ENCODE results near the gene HPS3.
"Not testable (repeated sequence)": the region's sequence is repeated elsewhere in the genome, so short reads cannot be mapped to it uniquely, and the experiment has no call there.

HPS3 gene

DNA sequence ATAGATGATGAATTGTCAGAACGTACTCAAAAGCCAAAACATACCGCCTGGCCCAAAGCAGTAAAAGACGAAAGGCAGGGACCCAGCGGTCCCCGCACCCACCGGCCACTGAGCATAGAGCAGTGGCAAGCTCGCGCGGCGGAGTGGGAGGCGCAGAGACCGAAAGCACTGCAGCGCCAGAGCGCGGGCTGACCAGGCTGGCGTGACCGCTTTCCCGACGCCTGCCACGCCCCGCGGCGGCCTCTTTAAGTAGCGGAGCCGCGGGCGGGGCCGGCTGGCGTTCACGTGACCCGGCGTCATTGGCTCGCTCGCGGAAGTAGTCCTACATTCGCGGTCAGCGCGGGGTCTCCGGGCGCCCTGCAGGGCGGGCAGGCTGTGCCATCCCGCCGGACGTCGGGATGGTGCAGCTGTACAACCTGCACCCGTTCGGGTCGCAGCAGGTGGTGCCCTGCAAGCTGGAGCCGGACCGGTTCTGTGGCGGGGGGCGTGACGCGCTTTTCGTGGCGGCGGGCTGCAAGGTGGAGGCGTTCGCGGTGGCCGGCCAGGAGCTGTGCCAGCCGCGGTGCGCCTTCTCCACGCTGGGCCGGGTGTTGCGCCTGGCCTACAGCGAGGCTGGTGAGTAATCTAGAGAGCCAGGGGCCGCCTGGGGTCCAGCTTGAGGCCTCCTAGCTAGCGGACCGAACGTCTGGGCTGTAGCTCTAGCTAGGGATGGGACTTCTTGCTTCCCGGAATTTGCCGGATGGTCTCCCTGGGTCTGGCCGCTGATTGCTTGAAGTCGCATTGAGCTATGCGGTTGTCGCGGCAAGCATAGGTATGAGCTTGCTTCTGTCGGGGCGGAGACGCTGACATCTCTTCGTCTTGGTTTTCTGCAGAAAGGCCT is at the start of gene HPS3:
Gene HPS3, plus strand, starts transcription at position 313 of the 880 bp plus-strand sequence. Its CDS starts 86 bp downstream, at position 399.
- Histone ChIP-seq H3K9me3 (ENCODE audit: low read length) (peaks cover 2% of the 10 kb centered on the region), H3K4me3 (ENCODE audit: low read length) (peak within 1 kb of the TSS; percentile 72), H3K4me1 (ENCODE audit: insufficient read depth, low read length) (peaks cover 22% of the 10 kb centered on the region), H2AFZ (ENCODE audit: low read depth, low read length) (peak within 1 kb of the TSS; percentile 92), H3K36me3 (ENCODE audit: insufficient read depth, low read length) (no peaks in the 10 kb centered on the region), H3K27me3 (ENCODE audit: insufficient read depth, low read length) (no peaks in the 10 kb centered on the region)

DNA sequence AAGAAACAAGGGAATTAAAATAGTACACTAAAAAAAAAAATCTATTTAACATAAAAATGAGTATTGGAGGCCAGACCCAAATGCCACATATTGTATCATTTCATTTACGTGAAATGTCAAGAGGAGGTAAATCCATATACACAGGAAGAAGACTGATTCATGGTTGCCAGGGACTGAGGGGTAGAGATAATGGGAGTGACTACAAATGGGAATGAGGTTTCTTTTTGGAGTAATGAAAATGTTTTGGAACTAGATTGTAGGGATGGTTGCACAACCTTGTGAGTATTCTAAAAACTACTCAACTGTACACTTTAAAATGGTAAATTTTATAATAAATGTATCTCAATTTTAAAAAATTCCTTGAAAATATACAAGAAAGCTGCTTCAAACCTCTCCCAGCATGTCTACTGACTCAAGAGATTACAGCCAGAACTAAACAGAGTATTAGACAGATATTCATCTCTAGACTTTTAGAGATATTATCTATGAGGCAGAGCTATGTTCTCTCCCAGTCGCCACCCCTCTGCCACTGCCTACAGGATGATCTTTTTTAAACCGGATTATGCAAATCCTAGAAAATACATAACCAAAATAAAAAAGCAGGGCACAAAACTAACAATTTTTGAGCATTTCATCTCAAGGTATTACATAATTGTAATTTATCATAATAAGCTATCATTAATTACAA is 49.3 kb upstream of the HPS3 start:
- H2AFZ ChIP-seq (ENCODE audit: low read depth, low read length): no peak overlapping the region
- H3K9me3 ChIP-seq (ENCODE audit: low read length): peaks cover 5% of the 10 kb centered on the region
- H3K4me1 ChIP-seq (ENCODE audit: insufficient read depth, low read length): peaks cover 9% of the 10 kb centered on the region
- H3K36me3 ChIP-seq (ENCODE audit: insufficient read depth, low read length): peaks cover 55% of the 10 kb centered on the region
- H3K27me3 ChIP-seq (ENCODE audit: insufficient read depth, low read length): no peaks in the 10 kb centered on the region
- H3K4me3 ChIP-seq (ENCODE audit: low read length): no peak overlapping the region

GRCh38 chr3:149080699-149081091 is 48.7 kb upstream of the HPS3 start:
- Histone ChIP-seq H2AFZ (ENCODE audit: low read depth, low read length) (no peak overlapping the region), H3K4me3 (ENCODE audit: low read length) (no peak overlapping the region)

GRCh38 chr3:149081772-149082171 is 47.7 kb upstream of the HPS3 start:
- Histone ChIP-seq H3K36me3 (ENCODE audit: insufficient read depth, low read length) (peaks cover 48% of the 10 kb centered on the region), H3K4me1 (ENCODE audit: insufficient read depth, low read length) (peaks cover 9% of the 10 kb centered on the region), H3K27me3 (ENCODE audit: insufficient read depth, low read length) (no peaks in the 10 kb centered on the region), H3K9me3 (ENCODE audit: low read length) (peaks cover 5% of the 10 kb centered on the region), H3K4me3 (ENCODE audit: low read length) (no peak overlapping the region), H2AFZ (ENCODE audit: low read depth, low read length) (no peak overlapping the region)

More at GRCh38 chr3:149080699-149081091, 48.7 kb upstream of the HPS3 start:
- Histone ChIP-seq H3K27me3 (ENCODE audit: insufficient read depth, low read length) (no peaks in the 10 kb centered on the region), H3K4me1 (ENCODE audit: insufficient read depth, low read length) (peaks cover 9% of the 10 kb centered on the region), H3K9me3 (ENCODE audit: low read length) (peaks cover 5% of the 10 kb centered on the region), H3K36me3 (ENCODE audit: insufficient read depth, low read length) (peaks cover 49% of the 10 kb centered on the region)

GRCh38 chr3:149085828-149086231 is 43.6 kb upstream of the HPS3 start:
- Histone ChIP-seq H3K4me3 (ENCODE audit: low read length) (peak overlapping the region; percentile 81), H3K9me3 (ENCODE audit: low read length) (no peaks in the 10 kb centered on the region), H3K27me3 (ENCODE audit: insufficient read depth, low read length) (no peaks in the 10 kb centered on the region), H2AFZ (ENCODE audit: low read depth, low read length) (peak overlapping the region; percentile 83), H3K36me3 (ENCODE audit: insufficient read depth, low read length) (peaks cover 30% of the 10 kb centered on the region), H3K4me1 (ENCODE audit: insufficient read depth, low read length) (peaks cover 9% of the 10 kb centered on the region)

- Histone ChIP-seq H3K9me3 (ENCODE audit: low read length) (no peaks in the 10 kb centered on the region), H3K36me3 (ENCODE audit: insufficient read depth, low read length) (peaks cover 25% of the 10 kb centered on the region), H2AFZ (ENCODE audit: low read depth, low read length) (peak within 1 kb of the TSS; percentile 83), H3K27me3 (ENCODE audit: insufficient read depth, low read length) (no peaks in the 10 kb centered on the region), H3K4me1 (ENCODE audit: insufficient read depth, low read length) (peaks cover 9% of the 10 kb centered on the region), H3K4me3 (ENCODE audit: low read length) (peak within 1 kb of the TSS; percentile 81)
Observed at GRCh38 chr3:149086232-149086988, 43.0 kb upstream of the HPS3 start, which contains the start of gene HLTF. Gene HLTF, minus strand, starts transcription at chr3:149086533. Its CDS starts 197 bp downstream, at chr3:149086336.

DNA sequence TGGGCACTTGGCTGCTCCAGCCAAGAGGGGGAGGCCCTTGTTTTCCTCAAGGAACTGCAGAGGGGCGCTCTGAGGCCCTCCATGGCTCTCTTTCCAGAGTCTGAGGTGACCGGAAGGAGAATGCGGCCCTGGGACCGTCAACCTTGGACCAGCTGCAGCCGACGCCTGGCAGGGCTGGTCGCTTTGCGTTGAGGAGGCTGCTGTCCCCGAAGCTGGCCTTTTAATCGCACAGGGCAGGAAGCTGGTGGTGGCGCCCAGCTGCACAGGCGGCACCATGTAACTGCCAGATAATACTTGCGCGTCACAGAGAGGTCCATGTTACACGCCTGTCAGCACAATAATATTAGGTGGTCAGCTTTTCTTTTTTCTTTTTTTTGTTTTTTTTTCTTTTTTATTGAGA is 42.2 kb upstream of the HPS3 start:
- Histone ChIP-seq H3K27me3 (ENCODE audit: insufficient read depth, low read length) (no peaks in the 10 kb centered on the region), H3K36me3 (ENCODE audit: insufficient read depth, low read length) (peaks cover 20% of the 10 kb centered on the region), H2AFZ (ENCODE audit: low read depth, low read length) (no peak overlapping the region), H3K4me3 (ENCODE audit: low read length) (no peak overlapping the region), H3K9me3 (ENCODE audit: low read length) (no peaks in the 10 kb centered on the region), H3K4me1 (ENCODE audit: insufficient read depth, low read length) (peaks cover 9% of the 10 kb centered on the region)

- Histone ChIP-seq H3K36me3 (ENCODE audit: insufficient read depth, low read length) (peaks cover 3% of the 10 kb centered on the region), H3K27me3 (ENCODE audit: insufficient read depth, low read length) (no peaks in the 10 kb centered on the region), H3K9me3 (ENCODE audit: low read length) (no peaks in the 10 kb centered on the region), H3K4me3 (ENCODE audit: low read length) (no peak overlapping the region), H2AFZ (ENCODE audit: low read depth, low read length) (no peak overlapping the region), H3K4me1 (ENCODE audit: insufficient read depth, low read length) (peaks cover 8% of the 10 kb centered on the region)
Observed at GRCh38 chr3:149089395-149089794, 40.0 kb upstream of the HPS3 start.

DNA sequence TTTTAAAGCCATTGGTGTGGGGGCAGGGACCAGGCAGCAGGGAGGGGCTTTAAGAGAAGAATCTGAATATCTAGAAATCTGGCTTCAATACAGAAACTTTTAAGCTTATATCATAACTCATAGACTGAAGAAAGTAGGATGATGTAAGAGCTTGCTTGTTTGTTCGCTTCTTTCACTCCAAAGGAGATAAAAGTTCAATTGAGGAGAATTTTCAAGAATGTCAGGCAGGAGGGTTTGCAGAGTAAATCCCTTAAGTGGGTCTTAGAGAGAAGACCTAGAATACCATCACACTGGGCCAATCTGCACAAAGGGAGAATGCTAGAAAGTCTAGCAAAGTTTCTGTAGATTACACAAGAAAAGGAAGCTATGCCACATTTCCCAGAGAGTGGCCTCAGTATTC is 39.0 kb upstream of the HPS3 start:
- Histone ChIP-seq H3K9me3 (ENCODE audit: low read length) (no peaks in the 10 kb centered on the region), H3K36me3 (ENCODE audit: insufficient read depth, low read length) (no peaks in the 10 kb centered on the region)

GRCh38 chr3:149090907-149091306 is 38.5 kb upstream of the HPS3 start:
- no peak overlapping the region for H3K4me3 ChIP-seq (ENCODE audit: low read length)
- no peak overlapping the region for H2AFZ ChIP-seq (ENCODE audit: low read depth, low read length)
- no peaks in the 10 kb centered on the region for H3K27me3 ChIP-seq (ENCODE audit: insufficient read depth, low read length)
- H3K4me1 ChIP-seq (ENCODE audit: insufficient read depth, low read length): no peaks in the 10 kb centered on the region
- no peaks in the 10 kb centered on the region for H3K36me3 ChIP-seq (ENCODE audit: insufficient read depth, low read length)
- H3K9me3 ChIP-seq (ENCODE audit: low read length): no peaks in the 10 kb centered on the region

More for the DNA sequence above, 39.0 kb upstream of the HPS3 start:
- no peak overlapping the region for H2AFZ ChIP-seq (ENCODE audit: low read depth, low read length)
- no peaks in the 10 kb centered on the region for H3K4me1 ChIP-seq (ENCODE audit: insufficient read depth, low read length)
- no peaks in the 10 kb centered on the region for H3K27me3 ChIP-seq (ENCODE audit: insufficient read depth, low read length)
- no peak overlapping the region for H3K4me3 ChIP-seq (ENCODE audit: low read length)

DNA sequence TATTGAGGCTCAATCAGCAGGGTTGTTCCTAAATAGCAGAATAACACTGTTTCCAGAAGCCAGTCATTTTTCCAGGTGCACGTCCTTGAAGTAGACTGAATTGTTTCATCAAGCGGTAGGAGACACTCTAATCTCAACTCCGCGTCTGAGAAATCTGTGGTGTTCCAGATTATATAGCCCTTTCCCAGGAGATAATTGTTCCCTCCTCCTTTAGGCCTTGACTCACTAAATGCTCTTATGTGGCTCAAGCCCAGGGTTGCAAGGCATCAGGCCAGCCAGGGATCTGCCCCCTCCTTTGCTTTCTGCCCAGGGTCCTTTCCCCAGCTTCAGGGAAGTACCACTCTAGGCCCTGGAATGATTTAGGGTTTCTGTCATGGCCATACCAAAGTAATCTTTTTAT is 37.5 kb upstream of the HPS3 start:
- Histone ChIP-seq H3K4me3 (ENCODE audit: low read length) (no peak overlapping the region), H2AFZ (ENCODE audit: low read depth, low read length) (no peak overlapping the region), H3K36me3 (ENCODE audit: insufficient read depth, low read length) (no peaks in the 10 kb centered on the region), H3K27me3 (ENCODE audit: insufficient read depth, low read length) (no peaks in the 10 kb centered on the region), H3K4me1 (ENCODE audit: insufficient read depth, low read length) (no peaks in the 10 kb centered on the region), H3K9me3 (ENCODE audit: low read length) (no peaks in the 10 kb centered on the region)

- Histone ChIP-seq H3K27me3 (ENCODE audit: insufficient read depth, low read length) (no peaks in the 10 kb centered on the region), H3K36me3 (ENCODE audit: insufficient read depth, low read length) (no peaks in the 10 kb centered on the region), H3K4me1 (ENCODE audit: insufficient read depth, low read length) (no peaks in the 10 kb centered on the region), H3K9me3 (ENCODE audit: low read length) (no peaks in the 10 kb centered on the region), H2AFZ (ENCODE audit: low read depth, low read length) (no peak overlapping the region), H3K4me3 (ENCODE audit: low read length) (no peak overlapping the region)
Observed at GRCh38 chr3:149095487-149095886, 34.0 kb upstream of the HPS3 start.

DNA sequence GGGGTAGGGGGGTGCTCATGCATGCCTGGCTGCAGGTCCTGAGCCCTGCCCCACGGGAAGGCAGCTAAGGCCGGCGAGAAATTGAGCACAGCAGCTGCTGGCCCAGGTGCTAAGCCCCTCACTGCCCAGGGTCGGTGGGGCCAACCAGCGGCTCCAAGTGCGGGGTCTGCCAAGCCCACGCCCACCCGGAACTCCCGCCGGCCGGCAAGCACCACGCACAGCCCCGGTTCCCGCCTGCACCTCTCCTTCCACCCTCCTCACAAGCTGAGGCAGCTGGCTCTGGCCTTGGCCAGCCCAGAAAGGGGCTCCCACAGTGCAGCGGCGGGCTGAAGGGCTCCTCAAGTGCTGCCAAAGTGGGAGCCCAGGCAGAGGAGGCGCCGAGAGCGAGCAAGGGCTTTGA is 31.5 kb upstream of the HPS3 start:
- H3K4me3 ChIP-seq (ENCODE audit: low read length); H3K36me3 ChIP-seq (ENCODE audit: insufficient read depth, low read length); H3K27me3 ChIP-seq (ENCODE audit: insufficient read depth, low read length); H2AFZ ChIP-seq (ENCODE audit: low read depth, low read length); H3K4me1 ChIP-seq (ENCODE audit: insufficient read depth, low read length); H3K9me3 ChIP-seq (ENCODE audit: low read length): not testable (repeated sequence)
